ENCODE results near the gene RPS6KA3. TPM values are rescaled to one million over a fixed set of nuclear protein-coding genes. Genes with fewer than 3 reads are reported as not detected.
"Not testable (repeated sequence)": the region's sequence is repeated elsewhere in the genome, so short reads cannot be mapped to it uniquely, and the experiment has no call there.

The RPS6KA3 gene
- total RNA-seq, 1 donor from 2014 or later = 43.0 TPM

DNA sequence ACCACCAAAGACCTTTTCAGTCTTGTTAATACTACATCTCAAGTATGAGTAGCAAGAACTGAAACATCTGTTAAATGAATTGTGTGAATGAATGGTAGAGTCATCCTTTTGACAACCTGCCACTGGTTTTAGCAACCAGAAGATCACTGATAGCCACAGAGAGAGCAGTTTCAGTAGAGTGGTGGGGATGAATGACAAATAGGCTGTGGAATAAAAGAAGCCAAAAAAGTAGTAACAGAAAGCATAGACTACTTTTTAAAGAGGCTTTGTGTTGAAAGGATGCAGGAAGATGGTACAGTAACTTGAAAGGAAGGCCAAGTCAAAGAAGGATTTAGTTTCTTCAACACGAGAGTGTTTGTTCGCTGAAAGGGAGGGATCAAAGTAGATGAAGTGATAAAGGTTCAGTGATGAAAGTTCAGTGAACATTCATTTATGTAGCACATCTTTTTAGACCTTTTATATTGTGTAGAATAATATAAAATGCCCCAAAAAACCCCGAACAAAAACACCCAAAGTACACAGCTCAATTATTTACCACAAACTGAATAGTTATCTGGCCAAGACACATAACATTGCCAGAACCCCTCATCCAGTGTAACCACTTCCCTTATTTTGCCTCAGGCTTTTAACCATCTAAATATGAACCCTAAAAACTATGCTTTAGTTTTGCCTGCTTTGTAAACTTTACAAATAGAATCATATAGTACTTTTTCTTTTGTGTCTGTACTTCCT is 84.9 kb downstream of the RPS6KA3 start:
- Histone ChIP-seq H3K9me3 (no peaks in the 10 kb centered on the region), H3K27me3 (no peaks in the 10 kb centered on the region), H3K4me1 (no peaks in the 10 kb centered on the region), H3K4me3 (no peak overlapping the region), H3K36me3 (peaks cover 0 to 17% of the 10 kb centered on the region in 2 donors), H3K27ac (no peak overlapping the region)
- TF ChIP-seq, protein P1, sequence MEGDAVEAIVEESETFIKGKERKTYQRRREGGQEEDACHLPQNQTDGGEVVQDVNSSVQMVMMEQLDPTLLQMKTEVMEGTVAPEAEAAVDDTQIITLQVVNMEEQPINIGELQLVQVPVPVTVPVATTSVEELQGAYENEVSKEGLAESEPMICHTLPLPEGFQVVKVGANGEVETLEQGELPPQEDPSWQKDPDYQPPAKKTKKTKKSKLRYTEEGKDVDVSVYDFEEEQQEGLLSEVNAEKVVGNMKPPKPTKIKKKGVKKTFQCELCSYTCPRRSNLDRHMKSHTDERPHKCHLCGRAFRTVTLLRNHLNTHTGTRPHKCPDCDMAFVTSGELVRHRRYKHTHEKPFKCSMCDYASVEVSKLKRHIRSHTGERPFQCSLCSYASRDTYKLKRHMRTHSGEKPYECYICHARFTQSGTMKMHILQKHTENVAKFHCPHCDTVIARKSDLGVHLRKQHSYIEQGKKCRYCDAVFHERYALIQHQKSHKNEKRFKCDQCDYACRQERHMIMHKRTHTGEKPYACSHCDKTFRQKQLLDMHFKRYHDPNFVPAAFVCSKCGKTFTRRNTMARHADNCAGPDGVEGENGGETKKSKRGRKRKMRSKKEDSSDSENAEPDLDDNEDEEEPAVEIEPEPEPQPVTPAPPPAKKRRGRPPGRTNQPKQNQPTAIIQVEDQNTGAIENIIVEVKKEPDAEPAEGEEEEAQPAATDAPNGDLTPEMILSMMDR (IDR thresholded peaks at IDR 0.05) = no peak
- no peak for DNase-seq (ENCODE audit: low spot score in 2 of 2)
- intact Hi-C loops (cut with DNase I) = no loop called here

DNA sequence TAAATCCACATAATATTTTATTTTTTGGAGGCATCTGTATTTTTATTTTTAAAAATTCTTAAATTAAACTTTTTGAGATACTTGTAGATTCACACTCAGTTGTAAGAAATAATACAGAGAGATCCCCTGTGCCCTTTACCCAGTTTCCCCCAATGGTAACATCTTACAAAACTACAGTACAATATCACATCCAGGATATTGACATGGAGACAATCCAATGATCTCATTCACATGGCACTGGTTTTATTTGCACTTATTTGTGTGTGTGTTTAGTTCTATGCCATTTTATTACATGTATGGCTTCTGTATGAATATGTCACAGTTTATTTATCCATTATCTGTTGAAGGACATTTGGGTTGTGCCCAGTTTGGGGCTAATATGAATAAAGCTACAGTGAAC is 89.6 kb downstream of the RPS6KA3 start:
- Histone ChIP-seq H3K4me1 (no peaks in the 10 kb centered on the region), H3K27me3 (no peaks in the 10 kb centered on the region), H3K4me3 (no peak overlapping the region), H3K36me3 (peaks cover 15 to 19% of the 10 kb centered on the region in 2 donors), H3K9me3 (no peaks in the 10 kb centered on the region), H3K27ac (no peak overlapping the region)
- DNase-seq (ENCODE audit: low spot score in 2 of 2) = no peak
- TF ChIP-seq, protein P1 (IDR thresholded peaks at IDR 0.05) = no peak
- intact Hi-C loops (cut with DNase I) = no loop called here

DNA sequence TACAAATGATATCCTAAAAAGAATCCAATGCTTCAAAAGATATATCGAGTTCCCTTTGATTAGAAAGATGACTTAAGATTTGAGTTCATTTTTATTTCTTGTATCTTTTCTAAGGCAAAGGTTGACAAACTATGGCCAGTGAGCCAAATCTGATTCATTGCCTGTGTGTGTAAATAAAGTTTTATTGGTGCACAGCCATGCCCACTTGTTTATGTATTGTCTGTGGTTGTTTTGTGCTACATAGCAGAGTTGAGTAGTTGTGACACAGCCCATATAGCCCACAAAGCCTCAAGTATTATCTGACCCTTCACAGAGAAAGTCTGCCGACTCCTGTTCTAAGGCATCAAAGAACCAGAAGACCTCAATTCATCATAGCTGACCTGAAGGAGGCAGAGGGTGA is 92.9 kb downstream of the RPS6KA3 start:
- H3K4me1 ChIP-seq = no peaks in the 10 kb centered on the region
- intact Hi-C loops (cut with DNase I) = no loop called here
- H3K27ac ChIP-seq = no peak overlapping the region
- TF ChIP-seq, protein P1 (IDR thresholded peaks at IDR 0.05) = no peak
- H3K36me3 ChIP-seq = peaks cover 15 to 22% of the 10 kb centered on the region in 2 donors
- no peak for DNase-seq (ENCODE audit: low spot score in 2 of 2)
- H3K9me3 ChIP-seq = no peaks in the 10 kb centered on the region
- H3K27me3 ChIP-seq = no peaks in the 10 kb centered on the region
- no peak overlapping the region for H3K4me3 ChIP-seq

- TF ChIP-seq, protein P1 (IDR thresholded peaks at IDR 0.05) = no peak
- no peak overlapping the region for H3K27ac ChIP-seq
- H3K36me3 ChIP-seq = peaks cover 15 to 23% of the 10 kb centered on the region in 2 donors
- H3K4me3 ChIP-seq = no peak overlapping the region
- H3K4me1 ChIP-seq = no peaks in the 10 kb centered on the region
- no peak for DNase-seq (ENCODE audit: low spot score in 2 of 2)
- no peaks in the 10 kb centered on the region for H3K9me3 ChIP-seq
- H3K27me3 ChIP-seq = no peaks in the 10 kb centered on the region
- intact Hi-C loops (cut with DNase I) = no loop called here
Measured at GRCh38 chrX:20173313-20173712, 93.4 kb downstream of the RPS6KA3 start.

- TF ChIP-seq, protein P1 (IDR thresholded peaks at IDR 0.05) = no peak
- no peak overlapping the region for H3K27ac ChIP-seq
- no peaks in the 10 kb centered on the region for H3K27me3 ChIP-seq
- no peak overlapping the region for H3K4me3 ChIP-seq
- intact Hi-C loops (cut with DNase I) = no loop called here
- no peaks in the 10 kb centered on the region for H3K9me3 ChIP-seq
- peaks cover 15 to 27% of the 10 kb centered on the region in 2 donors for H3K36me3 ChIP-seq
- DNase-seq (ENCODE audit: low spot score in 2 of 2) = no peak
- no peaks in the 10 kb centered on the region for H3K4me1 ChIP-seq
Measured at GRCh38 chrX:20171887-20172286, 94.8 kb downstream of the RPS6KA3 start.

- H3K9me3 ChIP-seq; H3K27me3 ChIP-seq; H3K4me1 ChIP-seq; DNase-seq (ENCODE audit: low spot score in 2 of 2); intact Hi-C loops (cut with DNase I); H3K4me3 ChIP-seq; H3K27ac ChIP-seq: not testable (repeated sequence)
- peaks cover 0 to 17% of the 10 kb centered on the region in 2 donors for H3K36me3 ChIP-seq
Measured at GRCh38 chrX:20162516-20162915, 104.2 kb downstream of the RPS6KA3 start.

All from ascending aorta (tissue), 2 donors.